AG04450 (cell line): ENCODE results near the gene SDC3. TPM values are rescaled to one million over a fixed set of nuclear protein-coding genes. Genes with fewer than 3 reads are reported as not detected.
A peak's percentile ranks its signal among the peaks of the same experiment; 100 is the strongest.

Source experiments
- CTCF ChIA-PET: fragments of 300-600, 350-600 bp; formaldehyde crosslinking; extraction: SDS; loops from one replicate; lab custom pipeline; 2022; ENCODE audit warnings: antibody characterized with exemption, inconsistent platforms; lab: Charles Lee
- POLR2A ChIA-PET: fragments of 350-600 bp; formaldehyde crosslinking; extraction: SDS; loops from one replicate; lab custom pipeline; 2021; ENCODE audit warnings: antibody characterized with exemption, inconsistent platforms; lab: Yijun Ruan, JAX
- DNase-seq: peaks from one replicate; pipeline ENCODE4 v3.0.0-alpha.2; 2011; ENCODE audit warnings: low read depth, low spot score
- H3K27ac ChIP-seq: one replicate; pipeline ENCODE4 v1.5.1; 2012; ENCODE audit warnings: low read depth, low read length, control low read depth
- H3K27me3 ChIP-seq: one replicate; pipeline ENCODE4 v1.6.0; 2012; ENCODE audit warnings: low read length; ENCODE audit not compliant: control insufficient read depth, insufficient read depth
- H3K4me3 ChIP-seq: 2 replicates; pipeline ENCODE4 v1.5.1; 2011; ENCODE audit warnings: mild to moderate bottlenecking, low read depth, low read length, control low read depth
- H3K9me3 ChIP-seq: 2 replicates; pipeline ENCODE4 v1.5.1; 2012; ENCODE audit warnings: low read length; ENCODE audit not compliant: control insufficient read depth, insufficient read depth
- CTCF ChIP-seq: IDR thresholded peaks from 2 replicates; pipeline ENCODE4 v1.5.1; 2011; ENCODE audit warnings: low read depth, low read length, control low read depth, inconsistent platforms
- polyA plus RNA-seq: library from polyadenylated mRNA; depleted of rRNA; stranded (reverse); fragments of >200 nt; gene quantifications from 2 replicates; pipeline ENCODE4 v1.2.3, GENCODE V29; 2011

SDC3 gene
- polyA plus RNA-seq, 1 experiment = 21.7 TPM

- Histone ChIP-seq H3K27ac (no peak overlapping the region), H3K27me3 (no peaks in the 10 kb centered on the region), H3K9me3 (no peaks in the 10 kb centered on the region; the same call in 1 of the 2 replicates), H3K4me3 (peak overlapping the region; percentile 74)
- POLR2A ChIA-PET = interaction anchor here (1.2 kb wide), 1 partner anchor 98 kb away, joined by 5 read pairs; no protein-coding TSS in a partner anchor
- TF ChIP-seq CTCF = no peak
- no peak for DNase-seq
- CTCF ChIA-PET = interaction anchor here (1.5 to 14.8 kb wide), 2 partner anchors 105 to 129 kb away, joined by 5 to 535 read pairs; no protein-coding TSS in a partner anchor
These were observed 1.7 kb downstream of the SDC3 start for GRCh38 chr1:30906631-30907441.

- peak overlapping the region; percentile 10; the same call in 1 of the 2 replicates for H3K4me3 ChIP-seq
- CTCF ChIA-PET = interaction anchor here (1.5 to 14.8 kb wide), 2 partner anchors 104 to 128 kb away, joined by 5 to 535 read pairs; no protein-coding TSS in a partner anchor
- TF ChIP-seq CTCF = no peak
These were observed 2.5 kb downstream of the SDC3 start for GRCh38 chr1:30905916-30906620.

DNA sequence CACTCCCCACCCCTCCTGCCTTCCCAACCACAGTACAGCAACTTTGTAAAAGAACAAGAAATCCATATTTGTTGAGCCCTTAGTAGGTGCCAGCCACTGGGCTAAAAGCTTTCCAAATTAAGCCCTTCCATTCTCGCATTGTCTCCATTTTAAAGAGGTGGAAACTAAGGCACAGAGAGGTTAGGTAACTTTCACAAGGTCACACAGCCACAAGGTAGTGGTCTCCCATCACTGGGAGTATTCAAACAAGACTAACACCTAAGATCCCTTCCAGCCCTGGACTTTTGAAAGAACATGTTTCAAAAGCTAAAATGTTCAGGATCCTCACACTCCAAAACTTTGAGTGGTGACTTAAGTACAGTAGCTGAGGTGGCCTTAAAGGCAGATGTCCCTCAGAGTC is 3.2 kb downstream of the SDC3 start:
- Histone ChIP-seq H3K4me3 (no peak overlapping the region; the same call in 1 of the 2 replicates), H3K9me3 (no peaks in the 10 kb centered on the region; the same call in 1 of the 2 replicates), H3K27ac (no peak overlapping the region), H3K27me3 (no peaks in the 10 kb centered on the region)
- TF ChIP-seq CTCF = no peak
- ChIA-PET CTCF (interaction anchor here (1.3 to 14.8 kb wide), 3 partner anchors 103 to 128 kb away, joined by 5 to 535 read pairs (median 7); no protein-coding TSS in a partner anchor), POLR2A (interaction anchor here (0.6 kb wide), 1 partner anchor 126 kb away, joined by 3 read pairs; no protein-coding TSS in a partner anchor)
- no peak for DNase-seq

More at GRCh38 chr1:30905916-30906620, 2.5 kb downstream of the SDC3 start:
- POLR2A ChIA-PET = interaction anchor here (0.6 to 1.2 kb wide), 2 partner anchors 97 to 126 kb away, joined by 3 to 5 read pairs; no protein-coding TSS in a partner anchor
- H3K27me3 ChIP-seq = no peaks in the 10 kb centered on the region
- DNase-seq = no peak
- peak overlapping the region; percentile 11 for H3K27ac ChIP-seq
- no peaks in the 10 kb centered on the region; the same call in 1 of the 2 replicates for H3K9me3 ChIP-seq

GRCh38 chr1:30904962-30905335 is 3.6 kb downstream of the SDC3 start:
- DNase-seq = no peak
- H3K27ac ChIP-seq = no peak overlapping the region
- no peak for TF ChIP-seq CTCF
- no peak overlapping the region for H3K4me3 ChIP-seq
- no peaks in the 10 kb centered on the region for H3K27me3 ChIP-seq
- H3K9me3 ChIP-seq = no peaks in the 10 kb centered on the region; the same call in 1 of the 2 replicates
- POLR2A ChIA-PET = no interaction called here
- CTCF ChIA-PET = interaction anchor here (0.6 to 14.8 kb wide), 6 partner anchors 103 to 1639 kb away, joined by 3 to 535 read pairs (median 4); no protein-coding TSS in a partner anchor
